Stomach (tissue), 9 donors: ENCODE data around the gene VWF. TPM values are rescaled to one million over a fixed set of nuclear protein-coding genes. Genes with fewer than 3 reads are reported as not detected.

Experiments used
- DNase-seq, 2 donors: peaks; one replicate each; pipeline versions ENCODE4 v3.0.0 to v3.0.0-alpha.2; 2013 to 2019
- H3K27ac ChIP-seq, 5 donors: fragments of 200-600 bp in 4 of 5; sonication (generic) in 4 of 5; one replicate each; pipeline ENCODE4 v1.5.1; 2013 to 2019; ENCODE audit warnings: mild to moderate bottlenecking in 1 of 5, moderate library complexity in 1 of 5
- H3K27me3 ChIP-seq, 3 donors: fragments of 200-600 bp; sonication (generic); one replicate each; pipeline ENCODE4 v1.5.1; 2017 to 2019; ENCODE audit warnings: mixed run types in 1 of 3
- H3K36me3 ChIP-seq, 4 donors: fragments of 200-600 bp; sonication (generic); 1 replicate in 3 of 4; 2 replicates in 1 of 4; pipeline ENCODE4 v1.5.1; 2016 to 2019
- H3K4me1 ChIP-seq, 4 donors: fragments of 200-600 bp; sonication (generic); one replicate each; pipeline ENCODE4 v1.5.1; 2016 to 2019
- H3K4me3 ChIP-seq, 4 donors: fragments of 200-600 bp; sonication (generic) in 3 of 4; one replicate each; pipeline ENCODE4 v1.5.1; 2016 to 2019; ENCODE audit warnings: mild to moderate bottlenecking in 1 of 4
- H3K9me3 ChIP-seq, 4 donors: fragments of 200-600 bp; sonication (generic); one replicate each; pipeline ENCODE4 v1.5.1; 2016 to 2019
- CTCF ChIP-seq, 7 experiments: fragments of 450-650 bp in 4 of 7; fragments of 200-600 bp in 3 of 7; sonication (generic) in 3 of 7; IDR thresholded peaks; one replicate each; pipeline ENCODE4 v1.5.1; 2016 to 2019; ENCODE audit warnings: antibody characterized with exemption in 7 of 7, control low read depth in 2 of 7, mild to moderate bottlenecking in 1 of 7
- EP300 ChIP-seq: sonication (generic); formaldehyde crosslinking; IDR thresholded peaks from one replicate; pipeline ENCODE4 v1.6.1; 2017; ENCODE audit warnings: antibody characterized with exemption
- POLR2A ChIP-seq, 4 donors: fragments of 450-650 bp; IDR thresholded peaks; one replicate each; pipeline ENCODE4 v1.6.1; 2016; ENCODE audit warnings: antibody characterized with exemption in 4 of 4, control low read depth in 2 of 4, mild to moderate bottlenecking in 1 of 4, moderate library complexity in 1 of 4
- POLR2AphosphoS5 ChIP-seq, 3 donors: sonication (generic); formaldehyde crosslinking; IDR thresholded peaks; one replicate each; pipeline ENCODE4 v1.6.1; 2016; ENCODE audit warnings: antibody characterized with exemption in 3 of 3
- WGBS, 5 donors: extraction: QIAGEN DNeasy Blood & Tissue Kit in 3 of 5; methylation state at CpG; one replicate each; pipeline versions ENCODE4 v1.1.5 to v1.1.7; 2013 to 2018; 5-methylcytosine and 5-hydroxymethylcytosine counted together
- intact Hi-C: fragments of 100-400 bp; cut with DNase I; formaldehyde crosslinking; loops from one replicate; pipeline ENCODE4 v1.15.1; 2023; ENCODE audit warnings: low total_unique reads
- polyA plus RNA-seq, 3 donors: library from polyadenylated mRNA; stranded (reverse); fragments of 200-250 nt; gene quantifications; one replicate each; pipeline ENCODE4 v1.2.3, GENCODE V29; 2013
- total RNA-seq, 5 donors: library from RNA; depleted of rRNA; stranded (reverse); fragments of >200 nt; gene quantifications; one replicate each; pipeline versions ENCODE4 v1.1.0 to v1.2.3, GENCODE V29; 2014 to 2016
- donor health status: healthy with polysubstance abuse.
- donor health status: Bipolar disorder and iron deficiency.
- donor health status: healthy.

Gene VWF
- total and polyA plus RNA-seq, 8 donors = 3.1 to 103 (median 50.2) TPM

- Histone ChIP-seq H3K9me3 (no peaks in the 10 kb centered on the region), H3K27ac (no peak overlapping the region), H3K27me3 (peaks cover 0 to 14% (median 0%) of the 10 kb centered on the region in 3 donors), H3K4me1 (no peaks in the 10 kb centered on the region), H3K36me3 (no peaks in the 10 kb centered on the region), H3K4me3 (no peak overlapping the region)
- intact Hi-C loops = no loop called here
- TF ChIP-seq EP300 (no peak), POLR2A (IDR thresholded peaks at IDR 0.05) (no peak), CTCF (IDR thresholded peaks at IDR 0.05) (no peak), POLR2AphosphoS5 (IDR thresholded peaks at IDR 0.05) (no peak)
- no peak for DNase-seq
- WGBS, 5 donors = 58 to 75% (median 65%) methylated on average over 3 to 14 of the region's 14 CpGs
Observed at GRCh38 chr12:5923043-5923605, 201.3 kb downstream of the VWF start.

- no peak for TF ChIP-seq CTCF (IDR thresholded peaks at IDR 0.05)
- no peak for TF ChIP-seq POLR2A (IDR thresholded peaks at IDR 0.05)
- TF ChIP-seq POLR2AphosphoS5 (IDR thresholded peaks at IDR 0.05) = no peak
- TF ChIP-seq EP300 = no peak
- DNase-seq = no peak
- WGBS, 5 donors = 58 to 74% (median 68%) methylated on average over 10 to 15 of the region's 15 CpGs
Observed at GRCh38 chr12:5921966-5922899, 202.2 kb downstream of the VWF start.

GRCh38 chr12:5921027-5921909 is 203.2 kb downstream of the VWF start:
- TF ChIP-seq EP300 = no peak
- TF ChIP-seq CTCF (IDR thresholded peaks at IDR 0.05) = no peak
- TF ChIP-seq POLR2A (IDR thresholded peaks at IDR 0.05) = no peak
- no peak for TF ChIP-seq POLR2AphosphoS5 (IDR thresholded peaks at IDR 0.05)
- intact Hi-C loops = no loop called here
- Histone ChIP-seq H3K27me3 (peaks cover 0 to 14% (median 0%) of the 10 kb centered on the region in 3 donors), H3K36me3 (no peaks in the 10 kb centered on the region), H3K9me3 (no peaks in the 10 kb centered on the region), H3K27ac (no peak overlapping the region), H3K4me3 (no peak overlapping the region), H3K4me1 (no peaks in the 10 kb centered on the region)
- no peak for DNase-seq
- 90 to 96% (median 94%) methylated on average over 23 to 25 of the region's 25 CpGs for WGBS, 5 donors

More at GRCh38 chr12:5921966-5922899, 202.2 kb downstream of the VWF start:
- intact Hi-C loops = no loop called here
- no peaks in the 10 kb centered on the region for H3K9me3 ChIP-seq
- H3K4me1 ChIP-seq = no peaks in the 10 kb centered on the region
- no peak overlapping the region for H3K27ac ChIP-seq
- peaks cover 0 to 14% (median 0%) of the 10 kb centered on the region in 3 donors for H3K27me3 ChIP-seq
- no peaks in the 10 kb centered on the region for H3K36me3 ChIP-seq
- no peak overlapping the region for H3K4me3 ChIP-seq

- no peak for TF ChIP-seq EP300
- Histone ChIP-seq H3K27ac (no peak overlapping the region), H3K4me1 (no peaks in the 10 kb centered on the region), H3K36me3 (no peaks in the 10 kb centered on the region), H3K9me3 (no peaks in the 10 kb centered on the region), H3K4me3 (no peak overlapping the region), H3K27me3 (peaks cover 0 to 19% (median 0%) of the 10 kb centered on the region in 3 donors)
- WGBS, 5 donors = 59 to 75% (median 66%) methylated on average over 9 of the region's 9 CpGs
- intact Hi-C loops = no loop called here
- DNase-seq = no peak
Observed at GRCh38 chr12:5916785-5917290, 207.6 kb downstream of the VWF start.
